Smooth muscle cell (in vitro differentiated cells): ENCODE measurements around the gene CAMKMT. TPM values are rescaled to one million over a fixed set of nuclear protein-coding genes. Genes with fewer than 3 reads are reported as not detected.
"Not testable (repeated sequence)": the region's sequence is repeated elsewhere in the genome, so short reads cannot be mapped to it uniquely, and the experiment has no call there.

Source experiments
- DNase-seq: peaks from one replicate; lab custom pipeline; 2025; ENCODE audit not compliant: unreplicated experiment; lab: John Stamatoyannopoulos, UW
- H2AFZ ChIP-seq: fragments of 200-600 bp; sonication (generic); 2 replicates; pipeline ENCODE4 v1.6.0; 2016; ENCODE audit warnings: antibody characterized with exemption, low read depth, mild to moderate bottlenecking
- H3F3A ChIP-seq: fragments of 200-600 bp; sonication (generic); 2 replicates; pipeline ENCODE4 v1.6.0; 2017; ENCODE audit warnings: antibody characterized with exemption, low read depth
- H3K27ac ChIP-seq: fragments of 200-600 bp; sonication (generic); 2 replicates; pipeline ENCODE4 v1.5.1; 2016; ENCODE audit warnings: low read depth, mild to moderate bottlenecking
- H3K27me3 ChIP-seq: fragments of 200-600 bp; sonication (generic); 2 replicates; pipeline ENCODE4 v1.6.1; 2016; ENCODE audit warnings: low read depth, mild to moderate bottlenecking
- H3K36me3 ChIP-seq: fragments of 200-600 bp; sonication (generic); 2 replicates; pipeline ENCODE4 v1.5.1; 2016; ENCODE audit warnings: low read depth
- H3K4me1 ChIP-seq: fragments of 200-600 bp; sonication (generic); 2 replicates; pipeline ENCODE4 v1.5.1; 2016; ENCODE audit warnings: low read depth
- H3K4me2 ChIP-seq: fragments of 200-600 bp; sonication (generic); 2 replicates; pipeline ENCODE4 v1.6.0; 2016; ENCODE audit warnings: mild to moderate bottlenecking
- H3K4me3 ChIP-seq: fragments of 200-600 bp; sonication (generic); 2 replicates; pipeline ENCODE4 v1.5.1; 2016; ENCODE audit warnings: mild to moderate bottlenecking
- H3K79me2 ChIP-seq: fragments of 200-600 bp; sonication (generic); 2 replicates; pipeline ENCODE4 v1.6.0; 2016; ENCODE audit warnings: low read depth, mild to moderate bottlenecking
- H3K9ac ChIP-seq: fragments of 200-600 bp; sonication (generic); 2 replicates; pipeline ENCODE4 v1.6.0; 2016; ENCODE audit warnings: low read depth
- H3K9me3 ChIP-seq: fragments of 200-600 bp; sonication (generic); replicated peaks from 2 replicates; pipeline ENCODE4 v1.5.1; 2016; ENCODE audit warnings: low read depth
- H4K20me1 ChIP-seq: fragments of 200-600 bp; sonication (generic); 2 replicates; pipeline ENCODE4 v1.6.0; 2016; ENCODE audit warnings: low read depth
- CTCF ChIP-seq: fragments of 200-600 bp; sonication (generic); IDR thresholded peaks from 2 replicates; pipeline ENCODE4 v1.5.1; 2017; ENCODE audit warnings: borderline replicate concordance, mild to moderate bottlenecking, antibody characterized with exemption; ENCODE audit not compliant: insufficient read depth, poor library complexity, severe bottlenecking
- WGBS: methylation state at CpG from one replicate; pipeline ENCODE4 v1.1.7; 2016; ENCODE audit warnings: low lambda C conversion rate; 5-methylcytosine and 5-hydroxymethylcytosine counted together
- polyA plus RNA-seq: library from polyadenylated mRNA; unstranded; fragments of >200 nt; fragmentation: Nextera tagmentation; extraction: Ambion mirVana; gene quantifications from 2 replicates; pipeline ENCODE4 v1.2.1, GENCODE V29; 2016
- total RNA-seq: library from RNA; depleted of rRNA; stranded (reverse); fragments of >200 nt; gene quantifications from 2 replicates; pipeline ENCODE4 v1.2.3, GENCODE V29; 2014

CAMKMT gene
- total and polyA plus RNA-seq, 2 experiments from 2014 or later = 7.2 to 7.6 TPM

GRCh38 chr2:44582363-44583008 is 220.7 kb downstream of the CAMKMT start:
- H3K9me3 ChIP-seq = no peaks in the 10 kb centered on the region
- no peaks in the 10 kb centered on the region for H4K20me1 ChIP-seq
- H3K4me3 ChIP-seq = no peak overlapping the region
- DNase-seq = no peak
- no peak for TF ChIP-seq CTCF
- H3K79me2 ChIP-seq = no peaks in the 10 kb centered on the region
- no peaks in the 10 kb centered on the region for H3F3A ChIP-seq
- no peaks in the 10 kb centered on the region for H3K36me3 ChIP-seq
- H3K9ac ChIP-seq = no peak overlapping the region
- no peaks in the 10 kb centered on the region for H3K27me3 ChIP-seq
- 94% methylated on average over 3 of the region's 3 CpGs for WGBS
- H3K27ac ChIP-seq = no peak overlapping the region
- H2AFZ ChIP-seq = no peak overlapping the region
- peaks cover 16% of the 10 kb centered on the region for H3K4me1 ChIP-seq
- no peak overlapping the region for H3K4me2 ChIP-seq

- H3K4me3 ChIP-seq, H3K79me2 ChIP-seq, H3K36me3 ChIP-seq, H3F3A ChIP-seq, DNase-seq, H3K27ac ChIP-seq, H3K9ac ChIP-seq, H2AFZ ChIP-seq, H4K20me1 ChIP-seq, H3K4me1 ChIP-seq, H3K4me2 ChIP-seq, H3K9me3 ChIP-seq, H3K27me3 ChIP-seq: not testable (repeated sequence)
- 99% methylated on average over 2 of the region's 2 CpGs for WGBS
Measured at GRCh38 chr2:44595615-44596014, 233.9 kb downstream of the CAMKMT start.

- Histone ChIP-seq H3K27me3 (no peaks in the 10 kb centered on the region), H3K4me1 (no peaks in the 10 kb centered on the region), H3K79me2 (no peaks in the 10 kb centered on the region), H3K36me3 (no peaks in the 10 kb centered on the region), H4K20me1 (no peaks in the 10 kb centered on the region), H3K9me3 (no peaks in the 10 kb centered on the region), H2AFZ (no peak overlapping the region), H3F3A (no peaks in the 10 kb centered on the region), H3K27ac (no peak overlapping the region), H3K4me3 (no peak overlapping the region), H3K9ac (no peak overlapping the region), H3K4me2 (no peak overlapping the region)
- no peak for TF ChIP-seq CTCF
- DNase-seq = no peak
- WGBS = 89% methylated on average over 5 of the region's 5 CpGs
Measured at GRCh38 chr2:44596537-44597320, 235.0 kb downstream of the CAMKMT start.

- Histone ChIP-seq H3K79me2 (no peaks in the 10 kb centered on the region), H3K4me3 (no peak overlapping the region), H4K20me1 (no peaks in the 10 kb centered on the region), H3K4me1 (no peaks in the 10 kb centered on the region), H3K9ac (no peak overlapping the region), H3K27me3 (no peaks in the 10 kb centered on the region), H3K27ac (no peak overlapping the region), H2AFZ (no peak overlapping the region), H3K36me3 (no peaks in the 10 kb centered on the region), H3K9me3 (no peaks in the 10 kb centered on the region), H3F3A (no peaks in the 10 kb centered on the region), H3K4me2 (no peak overlapping the region)
- no peak for DNase-seq
- 69% methylated on average over 5 of the region's 5 CpGs for WGBS
- no peak for TF ChIP-seq CTCF
Measured at GRCh38 chr2:44598330-44599119, 236.8 kb downstream of the CAMKMT start.
